Lower lobe of right lung (tissue), 2 donors: ENCODE results near the gene KRT83. TPM values are rescaled to one million over a fixed set of nuclear protein-coding genes. Genes with fewer than 3 reads are reported as not detected.

Source experiments
- ATAC-seq, 2 donors: fragments of 200-7000 bp; cut with Tn5 transposase; one replicate each; pipeline ENCODE4 v1.9.1; 2020 to 2022; ENCODE audit warnings: mild to moderate bottlenecking in 2 of 2, moderate library complexity in 2 of 2
- DNase-seq: peaks from one replicate; pipeline ENCODE4 v3.0.0-alpha.2; 2020
- H3K27ac ChIP-seq: fragments of 200-600 bp; one replicate; pipeline ENCODE4 v1.8.0; 2022
- H3K27me3 ChIP-seq: fragments of 200-600 bp; one replicate; pipeline ENCODE4 v1.8.0; 2022; ENCODE audit warnings: low read depth
- H3K36me3 ChIP-seq: fragments of 200-600 bp; one replicate; pipeline ENCODE4 v1.8.0; 2022; ENCODE audit warnings: mild to moderate bottlenecking
- H3K4me1 ChIP-seq: fragments of 200-600 bp; one replicate; pipeline ENCODE4 v1.8.0; 2022
- H3K4me3 ChIP-seq: fragments of 200-600 bp; one replicate; pipeline ENCODE4 v1.8.0; 2022; ENCODE audit warnings: mild to moderate bottlenecking
- H3K9me3 ChIP-seq: fragments of 200-600 bp; one replicate; pipeline ENCODE4 v1.8.0; 2022
- CTCF ChIP-seq: fragments of 200-600 bp; IDR thresholded peaks from one replicate; pipeline ENCODE4 v1.8.0; 2022; ENCODE audit warnings: antibody characterized with exemption, mild to moderate bottlenecking
- intact Hi-C: fragments of 100-400 bp; cut with DNase I; formaldehyde crosslinking; loops from one replicate; pipeline ENCODE4 v1.11.0; 2022
- long read RNA-seq: library from polyadenylated mRNA; unstranded; transcript quantifications from one replicate; pipeline ENCODE4 v2.0.0, GENCODE V29; 2021
- total RNA-seq: library from RNA; stranded (reverse); fragmentation: NEBNext Ultra II Directional; extraction: Animal tissue kit (Norgen Biotek cat#: 25700); gene quantifications from one replicate; pipeline ENCODE4 v1.2.1, GENCODE V29; 2021
- donor health status: DM: no; HTN: yes; CAD: no; lungs with severe emphysema.

The KRT83 gene
- total RNA-seq: not detected
- long read RNA-seq, partial matches to known transcripts: 0 of 1 reads
- long read RNA-seq, other reads (novel, unspliced or antisense): 1 of 1 reads

- Histone ChIP-seq H3K36me3 (no peaks in the 10 kb centered on the region), H3K27ac (no peak within 1 kb of the TSS), H3K9me3 (no peaks in the 10 kb centered on the region), H3K4me3 (no peak within 1 kb of the TSS), H3K27me3 (peaks cover 20% of the 10 kb centered on the region), H3K4me1 (no peaks in the 10 kb centered on the region)
- ATAC-seq: no peak
- DNase-seq: no peak
- no peak for TF ChIP-seq CTCF
- intact Hi-C loops: no loop called here
Observed at GRCh38 chr12:52320784-52321400, at the start of gene KRT83. Gene KRT83, minus strand, starts transcription at chr12:52321398. Its CDS starts 63 bp downstream, at chr12:52321335.

GRCh38 chr12:52369809-52370208, 48.6 kb upstream of the KRT83 start:
- no peak overlapping the region for H3K27ac ChIP-seq
- ATAC-seq: no peak
- TF ChIP-seq CTCF: no peak
- no peaks in the 10 kb centered on the region for H3K36me3 ChIP-seq
- peaks cover 4% of the 10 kb centered on the region for H3K27me3 ChIP-seq
- H3K4me3 ChIP-seq: no peak overlapping the region
- intact Hi-C loops: no loop called here
- no peaks in the 10 kb centered on the region for H3K9me3 ChIP-seq
- H3K4me1 ChIP-seq: no peaks in the 10 kb centered on the region
- DNase-seq: no peak

- H3K27me3 ChIP-seq: peaks cover 5% of the 10 kb centered on the region
- intact Hi-C loops: no loop called here
- H3K36me3 ChIP-seq: no peaks in the 10 kb centered on the region
- H3K4me3 ChIP-seq: no peak overlapping the region
- DNase-seq (no peak), ATAC-seq (no peak)
- no peak for TF ChIP-seq CTCF
- no peaks in the 10 kb centered on the region for H3K4me1 ChIP-seq
- no peak overlapping the region for H3K27ac ChIP-seq
- H3K9me3 ChIP-seq: no peaks in the 10 kb centered on the region
Observed at GRCh38 chr12:52369211-52369610, 48.0 kb upstream of the KRT83 start.

- Histone ChIP-seq H3K9me3 (no peaks in the 10 kb centered on the region), H3K27ac (no peak overlapping the region), H3K4me3 (no peak overlapping the region), H3K27me3 (peaks cover 9% of the 10 kb centered on the region), H3K4me1 (no peaks in the 10 kb centered on the region), H3K36me3 (no peaks in the 10 kb centered on the region)
- no peak for ATAC-seq
- TF ChIP-seq CTCF: no peak
- intact Hi-C loops: no loop called here
- no peak for DNase-seq
Observed at GRCh38 chr12:52368508-52368907, 47.3 kb upstream of the KRT83 start.

- DNase-seq: no peak
- Histone ChIP-seq H3K27me3 (peaks cover 9% of the 10 kb centered on the region), H3K4me3 (no peak overlapping the region), H3K9me3 (no peaks in the 10 kb centered on the region), H3K36me3 (no peaks in the 10 kb centered on the region), H3K27ac (no peak overlapping the region), H3K4me1 (no peaks in the 10 kb centered on the region)
- intact Hi-C loops: no loop called here
- ATAC-seq: no peak
- no peak for TF ChIP-seq CTCF
Observed at GRCh38 chr12:52367876-52368275, 46.7 kb upstream of the KRT83 start.
